HEK293T (cell line): ENCODE data around the gene ASTN2.

Source experiments
- ARNT ChIP-seq: fragments of 450-650 bp; IDR thresholded peaks from 2 replicates; pipeline ENCODE4 v1.6.1; 2017; ENCODE audit warnings: mild to moderate bottlenecking
- BHLHE40 ChIP-seq: fragments of 450-650 bp; IDR thresholded peaks from 2 replicates; pipeline ENCODE4 v1.6.1; 2016; ENCODE audit warnings: mild to moderate bottlenecking, moderate library complexity, borderline replicate concordance
- FOXA1 ChIP-seq: fragments of 450-650 bp; IDR thresholded peaks from 2 replicates; pipeline ENCODE4 v1.6.1; 2016; ENCODE audit warnings: mild to moderate bottlenecking
- FOXK2 ChIP-seq: fragments of 450-650 bp; IDR thresholded peaks from 2 replicates; pipeline ENCODE4 v1.6.1; 2016; ENCODE audit warnings: mild to moderate bottlenecking
- FOXM1 ChIP-seq: fragments of 450-650 bp; IDR thresholded peaks from 2 replicates; pipeline ENCODE4 v1.6.1; 2017; ENCODE audit warnings: mild to moderate bottlenecking, borderline replicate concordance
- L3MBTL2 ChIP-seq: fragments of 450-650 bp; conservative IDR thresholded peaks from 2 replicates; pipeline ENCODE4 v1.6.1; 2016; ENCODE audit warnings: mild to moderate bottlenecking
- PKNOX1 ChIP-seq: fragments of 450-650 bp; IDR thresholded peaks from 2 replicates; pipeline ENCODE4 v1.6.1; 2016
- SUZ12 ChIP-seq: fragments of 450-650 bp; IDR thresholded peaks from 2 replicates; pipeline ENCODE4 v1.6.1; 2016; ENCODE audit warnings: mild to moderate bottlenecking
- TARDBP ChIP-seq: fragments of 450-650 bp; IDR thresholded peaks from 2 replicates; pipeline ENCODE4 v1.6.1; 2016

GRCh38 chr9:116644091-116644688, 770.7 kb downstream of the ASTN2 start:
- TF ChIP-seq SUZ12 (no peak), L3MBTL2 (no peak), ARNT (no peak), BHLHE40 (no peak), TARDBP (no peak), PKNOX1 (no peak), FOXK2 (no peak), FOXM1 (no peak), FOXA1 (no peak)
